ENCODE results near the gene RRBP1. TPM values are rescaled to one million over a fixed set of nuclear protein-coding genes. Genes with fewer than 3 reads are reported as not detected.

The RRBP1 gene
- total and polyA plus RNA-seq, 3 donors from 2014 or later: 93.8 to 146 (median 144) TPM

DNA sequence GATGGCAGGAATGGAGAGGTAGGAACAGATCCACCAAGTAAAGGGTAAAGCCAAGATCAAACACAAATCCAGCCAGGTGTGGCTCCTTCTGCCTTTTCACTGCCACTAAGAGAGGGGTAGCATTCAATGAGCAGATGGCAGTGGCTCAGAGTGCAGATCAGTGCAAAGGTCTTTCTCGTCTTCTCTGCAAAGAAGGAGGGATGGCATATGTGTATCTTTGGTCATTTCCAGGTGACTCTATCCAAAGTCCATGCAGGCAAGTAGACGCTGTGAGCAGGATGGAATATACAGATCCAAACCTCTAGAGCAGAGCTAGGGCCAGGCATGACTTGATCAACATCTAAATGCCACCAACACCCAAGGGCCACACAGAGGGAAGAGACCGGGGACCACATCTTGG, 24.6 kb upstream of the RRBP1 start:
- peaks cover 11% of the 10 kb centered on the region for H3K4me1 ChIP-seq
- H3K4me3 ChIP-seq: no peak overlapping the region
- intact Hi-C loops (cut with DNase I; ENCODE audit: low total_unique reads): no loop called here
- no peaks in the 10 kb centered on the region for H3K27me3 ChIP-seq
- H3K9me3 ChIP-seq: no peaks in the 10 kb centered on the region
- no peak overlapping the region for H3K27ac ChIP-seq
- no peak for DNase-seq
- TF ChIP-seq, protein P1, sequence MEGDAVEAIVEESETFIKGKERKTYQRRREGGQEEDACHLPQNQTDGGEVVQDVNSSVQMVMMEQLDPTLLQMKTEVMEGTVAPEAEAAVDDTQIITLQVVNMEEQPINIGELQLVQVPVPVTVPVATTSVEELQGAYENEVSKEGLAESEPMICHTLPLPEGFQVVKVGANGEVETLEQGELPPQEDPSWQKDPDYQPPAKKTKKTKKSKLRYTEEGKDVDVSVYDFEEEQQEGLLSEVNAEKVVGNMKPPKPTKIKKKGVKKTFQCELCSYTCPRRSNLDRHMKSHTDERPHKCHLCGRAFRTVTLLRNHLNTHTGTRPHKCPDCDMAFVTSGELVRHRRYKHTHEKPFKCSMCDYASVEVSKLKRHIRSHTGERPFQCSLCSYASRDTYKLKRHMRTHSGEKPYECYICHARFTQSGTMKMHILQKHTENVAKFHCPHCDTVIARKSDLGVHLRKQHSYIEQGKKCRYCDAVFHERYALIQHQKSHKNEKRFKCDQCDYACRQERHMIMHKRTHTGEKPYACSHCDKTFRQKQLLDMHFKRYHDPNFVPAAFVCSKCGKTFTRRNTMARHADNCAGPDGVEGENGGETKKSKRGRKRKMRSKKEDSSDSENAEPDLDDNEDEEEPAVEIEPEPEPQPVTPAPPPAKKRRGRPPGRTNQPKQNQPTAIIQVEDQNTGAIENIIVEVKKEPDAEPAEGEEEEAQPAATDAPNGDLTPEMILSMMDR (IDR thresholded peaks at IDR 0.05): no peak
- no peak for TF ChIP-seq POLR2A (IDR thresholded peaks at IDR 0.05)
- H3K36me3 ChIP-seq (ENCODE audit: low read depth, missing control alignments): no peaks in the 10 kb centered on the region
- WGBS, 2 donors: 95 to 100% methylated on average over 3 of the region's 3 CpGs

DNA sequence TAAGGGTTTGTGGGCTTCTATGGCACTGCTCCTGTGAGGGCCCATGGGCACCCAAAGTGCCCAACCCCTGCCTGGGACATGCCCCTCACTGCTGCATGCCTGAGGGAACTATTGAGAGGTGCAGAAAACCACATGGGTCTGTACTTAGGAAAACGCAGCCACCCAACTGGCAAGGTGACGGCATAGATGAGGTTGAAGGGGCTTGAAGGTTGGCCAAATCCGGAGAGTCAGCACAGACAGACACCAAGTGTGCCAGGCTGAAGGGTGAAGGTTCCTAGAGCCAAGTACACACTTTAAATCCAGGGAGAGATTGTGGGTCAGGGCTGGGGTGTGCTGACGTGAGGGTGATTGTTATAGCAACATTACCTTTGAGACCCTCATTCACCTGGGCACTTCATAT, 23.9 kb upstream of the RRBP1 start:
- Histone ChIP-seq H3K36me3 (ENCODE audit: low read depth, missing control alignments) (no peaks in the 10 kb centered on the region), H3K27me3 (no peaks in the 10 kb centered on the region), H3K4me1 (peaks cover 5% of the 10 kb centered on the region), H3K4me3 (no peak overlapping the region), H3K9me3 (no peaks in the 10 kb centered on the region), H3K27ac (no peak overlapping the region)
- intact Hi-C loops (cut with DNase I; ENCODE audit: low total_unique reads): no loop called here
- 81 to 89% methylated on average over 4 of the region's 4 CpGs for WGBS, 2 donors
- TF ChIP-seq, protein P1 (IDR thresholded peaks at IDR 0.05): no peak
- TF ChIP-seq POLR2A (IDR thresholded peaks at IDR 0.05): no peak
- DNase-seq: no peak

DNA sequence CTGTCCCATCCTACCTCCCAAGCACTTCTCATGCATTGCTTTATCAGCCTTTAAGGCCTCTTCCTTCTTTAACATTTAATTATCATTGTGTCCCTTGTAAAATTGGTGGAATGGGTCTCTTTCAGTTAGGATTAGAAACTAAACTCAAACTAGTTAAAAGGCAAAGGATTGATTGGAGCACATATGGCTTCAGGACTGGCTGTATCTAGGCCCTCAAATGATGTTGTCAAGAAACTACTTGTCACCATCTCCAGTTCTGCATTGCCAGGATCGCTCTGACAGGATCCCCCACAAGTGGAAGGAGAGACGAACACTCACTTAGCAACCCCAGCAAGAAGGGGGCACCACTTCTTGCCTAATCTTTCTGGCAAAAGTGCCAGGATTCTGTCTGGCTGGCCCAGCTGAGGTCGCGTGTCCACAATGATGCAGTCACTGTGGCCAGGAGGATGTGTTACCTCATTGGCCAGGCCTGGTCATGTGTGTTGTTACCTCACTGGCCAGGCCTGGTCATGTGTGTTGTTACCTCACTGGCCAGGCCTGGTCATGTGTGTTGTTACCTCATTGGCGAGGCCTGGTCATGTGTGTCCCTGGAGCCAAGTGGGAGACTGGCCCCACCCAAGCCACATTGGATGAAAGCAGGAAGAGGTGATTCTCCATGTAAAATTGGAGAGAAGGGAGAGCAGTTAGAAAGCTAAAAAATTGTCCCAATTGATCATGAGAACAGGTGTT, 22.7 kb upstream of the RRBP1 start:
- Histone ChIP-seq H3K27me3 (no peaks in the 10 kb centered on the region), H3K36me3 (ENCODE audit: low read depth, missing control alignments) (no peaks in the 10 kb centered on the region), H3K27ac (no peak overlapping the region), H3K9me3 (no peaks in the 10 kb centered on the region), H3K4me3 (no peak overlapping the region), H3K4me1 (no peaks in the 10 kb centered on the region)
- intact Hi-C loops (cut with DNase I; ENCODE audit: low total_unique reads): no loop called here
- DNase-seq: no peak
- WGBS, 2 donors: 97 to 98% methylated on average over 5 of the region's 5 CpGs
- TF ChIP-seq, protein P1 (IDR thresholded peaks at IDR 0.05): no peak
- TF ChIP-seq POLR2A (IDR thresholded peaks at IDR 0.05): no peak

DNA sequence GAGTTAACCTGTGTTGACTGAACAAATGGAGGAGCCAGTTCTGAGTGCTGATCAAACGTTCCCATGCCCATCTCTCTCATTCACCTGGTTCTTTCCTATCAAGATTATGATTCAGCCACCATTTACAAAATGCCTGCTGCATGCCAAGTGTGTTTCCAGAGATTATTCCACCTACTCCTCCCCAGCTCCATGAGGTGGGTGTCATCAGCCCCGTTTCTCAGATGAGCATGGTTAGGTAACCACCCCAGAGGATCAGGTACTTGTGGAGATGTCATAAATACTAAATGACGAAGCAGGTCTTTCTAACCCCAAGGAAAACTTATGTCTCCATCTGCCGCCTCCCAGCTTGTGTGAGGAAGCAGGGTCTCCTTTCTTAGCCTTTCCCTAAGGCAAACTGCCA, 19.8 kb upstream of the RRBP1 start:
- H3K27me3 ChIP-seq: no peaks in the 10 kb centered on the region
- no peak overlapping the region for H3K4me3 ChIP-seq
- no peaks in the 10 kb centered on the region for H3K4me1 ChIP-seq
- DNase-seq: no peak
- intact Hi-C loops (cut with DNase I; ENCODE audit: low total_unique reads): no loop called here
- H3K27ac ChIP-seq: no peak overlapping the region
- TF ChIP-seq POLR2A (IDR thresholded peaks at IDR 0.05): no peak
- TF ChIP-seq, protein P1 (IDR thresholded peaks at IDR 0.05): no peak
- WGBS, 2 donors: 90 to 92% methylated on average over 4 of the region's 4 CpGs
- H3K36me3 ChIP-seq (ENCODE audit: low read depth, missing control alignments): no peaks in the 10 kb centered on the region
- H3K9me3 ChIP-seq: no peaks in the 10 kb centered on the region

DNA sequence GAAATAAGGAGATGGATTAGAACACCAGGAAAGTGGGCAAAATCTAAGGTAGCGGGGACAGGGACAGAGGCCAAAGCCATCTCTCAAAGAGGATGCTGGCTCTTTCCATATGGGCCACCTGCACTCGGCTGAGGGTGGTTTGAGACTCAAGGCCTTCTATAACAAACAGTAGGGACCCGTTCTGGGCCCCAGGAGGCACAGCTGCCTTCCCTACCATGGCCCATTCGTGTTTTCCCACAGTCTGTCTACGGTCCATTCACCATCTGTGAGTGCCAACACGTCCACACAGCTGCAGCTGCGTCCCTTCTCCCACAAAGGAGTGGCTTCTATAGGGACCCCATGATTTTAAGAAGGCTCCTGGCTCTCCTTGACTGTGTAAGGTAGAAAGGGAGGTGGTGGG, 18.6 kb upstream of the RRBP1 start:
- no peak for DNase-seq
- no peak for TF ChIP-seq POLR2A (IDR thresholded peaks at IDR 0.05)
- TF ChIP-seq, protein P1 (IDR thresholded peaks at IDR 0.05): no peak
- intact Hi-C loops (cut with DNase I; ENCODE audit: low total_unique reads): no loop called here

More for the DNA sequence above, 18.6 kb upstream of the RRBP1 start:
- Histone ChIP-seq H3K4me1 (no peaks in the 10 kb centered on the region), H3K4me3 (no peak overlapping the region), H3K9me3 (no peaks in the 10 kb centered on the region), H3K36me3 (ENCODE audit: low read depth, missing control alignments) (no peaks in the 10 kb centered on the region), H3K27ac (no peak overlapping the region), H3K27me3 (no peaks in the 10 kb centered on the region)
- 80 to 96% methylated on average over 7 of the region's 7 CpGs for WGBS, 2 donors
